ENCODE data around the gene CHD5. TPM values are rescaled to one million over a fixed set of nuclear protein-coding genes. Genes with fewer than 3 reads are reported as not detected.

CHD5 gene
- polyA plus RNA-seq, 2 of the 4 experiments (the other 2 are of a cell fraction): 0.21 to 0.66 TPM

GRCh38 chr1:6207075-6207885 lies 27.2 kb upstream of the CHD5 start (continued):
- TF ChIP-seq ESRRA (IDR thresholded peaks at IDR 0.05; ENCODE audit: borderline replicate concordance, low read length) (no peak), RAD21 (conservative IDR thresholded peaks at IDR 0.05 in 1 of 2, IDR thresholded peaks at IDR 0.05 in 1 of 2) (no peak)

- FAIRE-seq (no peak), ATAC-seq (peak in 1 of 2 experiments; percentile 20; a peak in 3 of 6 replicates), DNase-seq (ENCODE audit: low read depth in 1 of 2, low spot score in 1 of 2) (no peak)
- ChIA-PET POLR2A (interaction anchor here (0.6 to 1.0 kb wide), 5 partner anchors 9 to 214 kb away, joined by 3 to 9 read pairs (median 3); partner anchors contain the start of gene ICMT), CTCF (interaction anchor here (0.9 to 3.6 kb wide), 12 partner anchors 8 to 169 kb away, joined by 3 to 26 read pairs (median 6); partner anchors contain the start of gene ICMT)
- Histone ChIP-seq H3K4me2 (peak overlapping the region; percentile 65), H3K9me3 (no peaks in the 10 kb centered on the region), H3K4me3 (peak overlapping the region; percentile 93), H3K27ac (peak overlapping the region; percentile 99 to 100), H3K4me1 (peaks cover 9% of the 10 kb centered on the region)
- 20% methylated on average over 1 of the region's 25 CpGs for WGBS (ENCODE audit: missing lambda C conversion rate)
- TF ChIP-seq BHLHE40 (IDR thresholded peaks at IDR 0.05; ENCODE audit: low read depth, low read length) (no peak), PBX3 (IDR thresholded peaks at IDR 0.05) (no peak), TFCP2L1 (CRISPR knock-in tag; IDR thresholded peaks at IDR 0.05) (no peak), BCL3 (IDR thresholded peaks at IDR 0.05) (no peak), ESRRA (IDR thresholded peaks at IDR 0.05; ENCODE audit: borderline replicate concordance, low read length) (no peak), NFE2L2 (conservative IDR thresholded peaks at IDR 0.05; ENCODE audit: low read length) (no peak), EHF (CRISPR knock-in tag; IDR thresholded peaks at IDR 0.05) (no peak), HDAC2 (IDR thresholded peaks at IDR 0.05) (no peak), EHMT2 (IDR thresholded peaks at IDR 0.05; ENCODE audit: low read depth) (no peak), HES2 (IDR thresholded peaks at IDR 0.05) (no peak)
Measured at GRCh38 chr1:6206520-6206855, 26.4 kb upstream of the CHD5 start.

GRCh38 chr1:6205849-6206519 lies 25.9 kb upstream of the CHD5 start, which contains the start of gene RNF207:
Gene RNF207 (plus strand): TSS chr1:6206119. CDS start chr1:6206536, 417 bp downstream.
- H3K4me3 ChIP-seq: peak within 1 kb of the TSS; percentile 93
- peak within 1 kb of the TSS; percentile 99 to 100 for H3K27ac ChIP-seq
- ChIA-PET CTCF (interaction anchor here (0.9 to 3.6 kb wide), 17 partner anchors 8 to 169 kb away, joined by 3 to 26 read pairs (median 6); partner anchors contain the start of gene ICMT), POLR2A (interaction anchor here (0.6 to 1.0 kb wide), 4 partner anchors 16 to 213 kb away, joined by 3 to 9 read pairs (median 4); partner anchors contain the start of gene ICMT)
- TF ChIP-seq KDM5A (IDR thresholded peaks at IDR 0.05) (no peak), PHF8 (IDR thresholded peaks at IDR 0.05; ENCODE audit: borderline replicate concordance, low read depth) (peak; percentile 58; the same call in 1 of the 2 replicates), CHD4 (IDR thresholded peaks at IDR 0.05; ENCODE audit: borderline replicate concordance) (no peak), ZSCAN20 (CRISPR knock-in tag; IDR thresholded peaks at IDR 0.05) (no peak), BHLHE40 (IDR thresholded peaks at IDR 0.05; ENCODE audit: low read depth, low read length) (no peak), RARB (CRISPR knock-in tag; IDR thresholded peaks at IDR 0.05) (peak; percentile 54; the same call in 1 of the 2 replicates), JUN (IDR thresholded peaks at IDR 0.05) (peak; percentile 50 to 55; a peak in 1 of 5 replicates), POLR2A (IDR thresholded peaks at IDR 0.05; ENCODE audit: low read length) (peak; percentile 75), MYC (IDR thresholded peaks at IDR 0.05; ENCODE audit: borderline replicate concordance, low read length) (no peak), HDAC2 (IDR thresholded peaks at IDR 0.05) (no peak), RAD21 (conservative IDR thresholded peaks at IDR 0.05 in 1 of 2, IDR thresholded peaks at IDR 0.05 in 1 of 2) (no peak), ZNF302 (CRISPR knock-in tag; IDR thresholded peaks at IDR 0.05) (no peak), MAX (IDR thresholded peaks at IDR 0.05) (peak; percentile 52; the same call in 1 of the 2 replicates), MAZ (IDR thresholded peaks at IDR 0.05; ENCODE audit: borderline replicate concordance, low read depth, low read length) (peak; percentile 95), GATA3 (IDR thresholded peaks at IDR 0.05; ENCODE audit: borderline replicate concordance) (no peak)
- ATAC-seq (peak; percentile 77 to 88), FAIRE-seq (no peak), DNase-seq (ENCODE audit: low read depth in 1 of 2, low spot score in 1 of 2) (peak; percentile 82 to 85)
- H3K4me1 ChIP-seq: peaks cover 9% of the 10 kb centered on the region
- 0% methylated on average over 6 of the region's 66 CpGs for WGBS (ENCODE audit: missing lambda C conversion rate)
- no peaks in the 10 kb centered on the region for H3K9me3 ChIP-seq
- peak within 1 kb of the TSS; percentile 65 for H3K4me2 ChIP-seq
